ENCODE data around the gene ZIC1. TPM values are rescaled to one million over a fixed set of nuclear protein-coding genes. Genes with fewer than 3 reads are reported as not detected.

The ZIC1 gene
- total RNA-seq, 1 experiment from 2014 or later, result not detected

- Histone ChIP-seq H3K4me2 (no peak overlapping the region), H3K36me3 (ENCODE audit: low read depth) (no peaks in the 10 kb centered on the region), H3K4me3 (no peak overlapping the region), H4K20me1 (ENCODE audit: insufficient read depth) (no peaks in the 10 kb centered on the region), H3K27ac (no peak overlapping the region), H3F3A (ENCODE audit: insufficient read depth, low read depth) (no peaks in the 10 kb centered on the region), H3K9me3 (ENCODE audit: insufficient read depth, low read depth) (no peaks in the 10 kb centered on the region), H3K27me3 (ENCODE audit: insufficient read depth, low read depth) (no peaks in the 10 kb centered on the region), H3K4me1 (replicated peaks; ENCODE audit: insufficient read depth) (no peaks in the 10 kb centered on the region), H3K79me2 (ENCODE audit: low read depth) (no peaks in the 10 kb centered on the region), H2AFZ (no peak overlapping the region), H3K9me2 (ENCODE audit: insufficient read depth) (no peaks in the 10 kb centered on the region)
- CTCF ChIA-PET, result no interaction called here
- TF ChIP-seq EZH2 (IDR thresholded peaks at IDR 0.05; ENCODE audit: low read depth), result no peak
- TF ChIP-seq CTCF (conservative IDR thresholded peaks at IDR 0.05), result no peak
- no TSS peak for BruUV-seq (replicated peaks)
- DNase-seq, result no peak
- POLR2A ChIA-PET (ENCODE audit: unreplicated experiment), result interaction anchor here (0.6 kb wide), 1 partner anchor 1080 kb away, joined by 4 read pairs; no protein-coding TSS in a partner anchor
- intact Hi-C loops (cut with micrococcal nuclease; ENCODE audit: unreplicated experiment), result no loop called here
Observed at GRCh38 chr3:147394884-147395225, 14.3 kb upstream of the ZIC1 start.

GRCh38 chr3:147395899-147396711 lies 13.1 kb upstream of the ZIC1 start:
- POLR2A ChIA-PET (ENCODE audit: unreplicated experiment), result no interaction called here
- H3K36me3 ChIP-seq (ENCODE audit: low read depth), result no peaks in the 10 kb centered on the region
- H3K27me3 ChIP-seq (ENCODE audit: insufficient read depth, low read depth), result no peaks in the 10 kb centered on the region
- intact Hi-C loops (cut with micrococcal nuclease; ENCODE audit: unreplicated experiment), result no loop called here
- no peak for TF ChIP-seq EZH2 (IDR thresholded peaks at IDR 0.05; ENCODE audit: low read depth)
- TF ChIP-seq CTCF (conservative IDR thresholded peaks at IDR 0.05), result no peak
- H3K79me2 ChIP-seq (ENCODE audit: low read depth), result no peaks in the 10 kb centered on the region
- H3K4me1 ChIP-seq (replicated peaks; ENCODE audit: insufficient read depth), result no peaks in the 10 kb centered on the region
- CTCF ChIA-PET, result no interaction called here
- DNase-seq, result no peak
- no peaks in the 10 kb centered on the region for H3F3A ChIP-seq (ENCODE audit: insufficient read depth, low read depth)
- no peaks in the 10 kb centered on the region for H4K20me1 ChIP-seq (ENCODE audit: insufficient read depth)
- no peak overlapping the region for H2AFZ ChIP-seq
- H3K27ac ChIP-seq, result no peak overlapping the region
- H3K4me3 ChIP-seq, result no peak overlapping the region
- no peaks in the 10 kb centered on the region for H3K9me3 ChIP-seq (ENCODE audit: insufficient read depth, low read depth)
- no TSS peak for BruUV-seq (replicated peaks)
- no peaks in the 10 kb centered on the region for H3K9me2 ChIP-seq (ENCODE audit: insufficient read depth)
- no peak overlapping the region for H3K4me2 ChIP-seq

GRCh38 chr3:147396712-147397046 lies 12.5 kb upstream of the ZIC1 start:
- DNase-seq, result no peak
- Histone ChIP-seq H4K20me1 (ENCODE audit: insufficient read depth) (no peaks in the 10 kb centered on the region), H3K36me3 (ENCODE audit: low read depth) (no peaks in the 10 kb centered on the region), H3K4me1 (replicated peaks; ENCODE audit: insufficient read depth) (no peaks in the 10 kb centered on the region), H3K79me2 (ENCODE audit: low read depth) (no peaks in the 10 kb centered on the region), H3K9me2 (ENCODE audit: insufficient read depth) (no peaks in the 10 kb centered on the region), H3K27ac (no peak overlapping the region), H3K4me2 (no peak overlapping the region), H3F3A (ENCODE audit: insufficient read depth, low read depth) (no peaks in the 10 kb centered on the region), H3K9me3 (ENCODE audit: insufficient read depth, low read depth) (no peaks in the 10 kb centered on the region), H3K4me3 (no peak overlapping the region), H3K27me3 (ENCODE audit: insufficient read depth, low read depth) (no peaks in the 10 kb centered on the region), H2AFZ (no peak overlapping the region)
- CTCF ChIA-PET, result no interaction called here
- POLR2A ChIA-PET (ENCODE audit: unreplicated experiment), result no interaction called here
- BruUV-seq (replicated peaks), result no TSS peak
- intact Hi-C loops (cut with micrococcal nuclease; ENCODE audit: unreplicated experiment), result no loop called here
- no peak for TF ChIP-seq EZH2 (IDR thresholded peaks at IDR 0.05; ENCODE audit: low read depth)
- TF ChIP-seq CTCF (conservative IDR thresholded peaks at IDR 0.05), result no peak

Data from PC-9 (cell line).